WTC11 (cell line): ENCODE results near the gene AMN. TPM values are rescaled to one million over a fixed set of nuclear protein-coding genes. Genes with fewer than 3 reads are reported as not detected.

ENCODE experiments used
- ATAC-seq: fragments of 200-7000 bp; cut with Tn5 transposase; 2 replicates; pipeline ENCODE4 v1.10.0; 2021; ENCODE audit warnings: mild to moderate bottlenecking, moderate library complexity
- CTCF ChIA-PET: fragments of 300-600 bp; sonication (Branson Sonifier 250); formaldehyde crosslinking; loops from one replicate; lab custom pipeline; 2021; ENCODE audit warnings: antibody characterized with exemption; lab: Charles Lee
- POLR2A ChIA-PET: fragments of 350-600 bp; sonication (Branson Sonifier 250); formaldehyde crosslinking; loops from one replicate; lab custom pipeline; 2021; ENCODE audit warnings: antibody characterized with exemption; lab: Charles Lee
- DNase-seq: peaks from one replicate; pipeline ENCODE4 v3.0.0; 2021; ENCODE audit warnings: low spot score
- H3K27ac Mint-ChIP-seq: 2 replicates; pipeline ENCODE4 v1.8.0; 2021; ENCODE audit warnings: mixed read lengths
- H3K27me3 Mint-ChIP-seq: 2 replicates; pipeline ENCODE4 v1.8.0; 2021; ENCODE audit warnings: low read depth, mild to moderate bottlenecking, moderate library complexity, mixed read lengths
- H3K36me3 Mint-ChIP-seq: 2 replicates; pipeline ENCODE4 v1.8.0; 2021; ENCODE audit warnings: mixed read lengths
- H3K4me1 Mint-ChIP-seq: 2 replicates; pipeline ENCODE4 v1.8.0; 2022; ENCODE audit warnings: mixed read lengths
- H3K4me3 Mint-ChIP-seq: 2 replicates; pipeline ENCODE4 v1.8.0; 2021; ENCODE audit warnings: mild to moderate bottlenecking, moderate library complexity, mixed read lengths
- H3K9me3 Mint-ChIP-seq: 2 replicates; pipeline ENCODE4 v1.8.0; 2021; ENCODE audit warnings: mixed read lengths
- GRHL2 ChIP-seq: fragments of 250-450 bp; sonication (Bioruptor Pico); IDR thresholded peaks from 2 replicates; pipeline ENCODE4 v1.8.0; 2022; ENCODE audit warnings: mild to moderate bottlenecking, moderate library complexity; ENCODE audit not compliant: insufficient replicate concordance, severe bottlenecking
- HMGXB4 ChIP-seq: sonication (generic); formaldehyde crosslinking; IDR thresholded peaks from 2 replicates; pipeline ENCODE4 v1.8.1; 2023; ENCODE audit warnings: mild to moderate bottlenecking, moderate library complexity, missing genetic modification reagents
- PRRX2 ChIP-seq: fragments of 250-450 bp; sonication (Bioruptor Pico); IDR thresholded peaks from 2 replicates; pipeline ENCODE4 v1.8.0; 2021; ENCODE audit warnings: mild to moderate bottlenecking
- SOX15 ChIP-seq: fragments of 250-450 bp; sonication (Bioruptor Pico); IDR thresholded peaks from 2 replicates; pipeline ENCODE4 v1.9.0; 2021; ENCODE audit warnings: mild to moderate bottlenecking
- ZBTB21 ChIP-seq: sonication (generic); formaldehyde crosslinking; IDR thresholded peaks from 2 replicates; pipeline ENCODE4 v1.8.1; 2023; ENCODE audit warnings: mild to moderate bottlenecking, missing genetic modification reagents, borderline replicate concordance
- ZNF121 ChIP-seq: sonication (generic); formaldehyde crosslinking; IDR thresholded peaks from 2 replicates; pipeline ENCODE4 v1.8.0; 2023; ENCODE audit warnings: missing genetic modification reagents
- ZNF396 ChIP-seq: fragments of 250-450 bp; sonication (Bioruptor Pico); IDR thresholded peaks from 2 replicates; pipeline ENCODE4 v1.8.0; 2021; ENCODE audit warnings: mild to moderate bottlenecking, moderate library complexity, borderline replicate concordance
- total RNA-seq: library from RNA; stranded (reverse); gene quantifications from 3 replicates; pipeline ENCODE4 v1.2.3, GENCODE V29; 2021
- TF ChIP-seq, protein P1 (sequence below): sonication (generic); formaldehyde crosslinking; IDR thresholded peaks from 2 replicates; pipeline ENCODE4 v1.8.1; 2022; ENCODE audit warnings: low read depth, mild to moderate bottlenecking, moderate library complexity, missing genetic modification reagents, borderline replicate concordance
- TF ChIP-seq, protein P2 (sequence below): sonication (generic); formaldehyde crosslinking; IDR thresholded peaks from 2 replicates; pipeline ENCODE4 v1.8.0; 2023; ENCODE audit warnings: missing genetic modification reagents, mild to moderate bottlenecking, borderline replicate concordance

Gene AMN
- total RNA-seq, 1 experiment from 2014 or later, result 2.8 TPM

GRCh38 chr14:102920998-102921304, 1.5 kb upstream of the AMN start:
- POLR2A ChIA-PET, result no interaction called here
- no peak for ATAC-seq
- TF ChIP-seq SOX15 (CRISPR knock-in tag), result no peak
- TF ChIP-seq, protein P1, sequence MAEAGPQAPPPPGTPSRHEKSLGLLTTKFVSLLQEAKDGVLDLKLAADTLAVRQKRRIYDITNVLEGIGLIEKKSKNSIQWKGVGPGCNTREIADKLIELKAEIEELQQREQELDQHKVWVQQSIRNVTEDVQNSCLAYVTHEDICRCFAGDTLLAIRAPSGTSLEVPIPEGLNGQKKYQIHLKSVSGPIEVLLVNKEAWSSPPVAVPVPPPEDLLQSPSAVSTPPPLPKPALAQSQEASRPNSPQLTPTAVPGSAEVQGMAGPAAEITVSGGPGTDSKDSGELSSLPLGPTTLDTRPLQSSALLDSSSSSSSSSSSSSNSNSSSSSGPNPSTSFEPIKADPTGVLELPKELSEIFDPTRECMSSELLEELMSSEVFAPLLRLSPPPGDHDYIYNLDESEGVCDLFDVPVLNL (CRISPR knock-in tag), result no peak
- no peak for TF ChIP-seq ZNF396 (CRISPR knock-in tag)
- TF ChIP-seq, all 79 proteins: peak for 0
- CTCF ChIA-PET, result no interaction called here
- H3K36me3 Mint-ChIP-seq, result no peaks in the 10 kb centered on the region
- no peak overlapping the region for H3K27ac Mint-ChIP-seq
- H3K9me3 Mint-ChIP-seq, result no peaks in the 10 kb centered on the region
- peaks cover 5% of the 10 kb centered on the region for H3K27me3 Mint-ChIP-seq
- peaks cover 3% of the 10 kb centered on the region for H3K4me1 Mint-ChIP-seq
- no peak for DNase-seq
- no peak overlapping the region for H3K4me3 Mint-ChIP-seq

DNA sequence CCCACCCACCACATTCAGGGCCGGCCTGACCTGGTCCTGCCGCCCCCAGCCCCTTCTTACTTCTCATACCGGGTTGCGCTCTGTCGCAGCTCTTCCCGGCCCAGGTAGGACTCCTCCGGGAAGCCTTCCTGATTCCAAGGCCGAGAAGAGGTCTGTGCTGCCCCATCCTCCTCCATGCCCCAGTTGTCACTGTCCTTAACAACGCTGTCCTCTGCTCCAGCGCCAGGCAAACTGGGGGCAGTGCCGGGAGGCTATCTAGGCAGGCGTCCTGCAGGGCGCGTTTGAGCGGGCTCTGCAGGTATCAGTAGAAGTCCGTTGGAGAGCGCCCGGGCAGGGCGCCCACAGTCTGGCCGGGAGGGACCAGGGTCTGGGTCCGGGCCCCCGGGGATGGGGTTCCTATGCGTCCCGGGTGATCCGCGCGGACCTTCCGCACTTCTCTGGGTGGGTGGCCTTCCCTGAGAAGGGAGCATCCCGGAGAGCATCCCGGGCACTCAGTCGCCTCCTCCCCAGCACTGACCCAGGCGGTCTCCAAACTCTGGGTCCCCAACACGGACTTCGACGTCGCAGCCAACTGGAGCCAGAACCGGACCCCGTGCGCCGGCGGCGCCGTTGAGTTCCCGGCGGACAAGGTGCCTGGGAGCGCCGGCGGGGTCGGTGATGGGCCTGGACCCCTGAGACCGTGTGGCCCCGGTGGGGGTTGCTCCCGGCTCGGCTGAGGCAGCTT, 900 bp downstream of the AMN start:
- Mint-ChIP-seq H3K9me3 (no peaks in the 10 kb centered on the region), H3K27me3 (peaks cover 27% of the 10 kb centered on the region), H3K27ac (no peak overlapping the region), H3K4me1 (peaks cover 11% of the 10 kb centered on the region), H3K4me3 (peak overlapping the region; percentile 71), H3K36me3 (no peaks in the 10 kb centered on the region)
- TF ChIP-seq HMGXB4, result peak; percentile 42; the same call in 1 of the 2 replicates
- peak; percentile 29; the same call in 1 of the 2 replicates for TF ChIP-seq ZNF121
- TF ChIP-seq PRRX2, result no peak
- TF ChIP-seq, protein P2, sequence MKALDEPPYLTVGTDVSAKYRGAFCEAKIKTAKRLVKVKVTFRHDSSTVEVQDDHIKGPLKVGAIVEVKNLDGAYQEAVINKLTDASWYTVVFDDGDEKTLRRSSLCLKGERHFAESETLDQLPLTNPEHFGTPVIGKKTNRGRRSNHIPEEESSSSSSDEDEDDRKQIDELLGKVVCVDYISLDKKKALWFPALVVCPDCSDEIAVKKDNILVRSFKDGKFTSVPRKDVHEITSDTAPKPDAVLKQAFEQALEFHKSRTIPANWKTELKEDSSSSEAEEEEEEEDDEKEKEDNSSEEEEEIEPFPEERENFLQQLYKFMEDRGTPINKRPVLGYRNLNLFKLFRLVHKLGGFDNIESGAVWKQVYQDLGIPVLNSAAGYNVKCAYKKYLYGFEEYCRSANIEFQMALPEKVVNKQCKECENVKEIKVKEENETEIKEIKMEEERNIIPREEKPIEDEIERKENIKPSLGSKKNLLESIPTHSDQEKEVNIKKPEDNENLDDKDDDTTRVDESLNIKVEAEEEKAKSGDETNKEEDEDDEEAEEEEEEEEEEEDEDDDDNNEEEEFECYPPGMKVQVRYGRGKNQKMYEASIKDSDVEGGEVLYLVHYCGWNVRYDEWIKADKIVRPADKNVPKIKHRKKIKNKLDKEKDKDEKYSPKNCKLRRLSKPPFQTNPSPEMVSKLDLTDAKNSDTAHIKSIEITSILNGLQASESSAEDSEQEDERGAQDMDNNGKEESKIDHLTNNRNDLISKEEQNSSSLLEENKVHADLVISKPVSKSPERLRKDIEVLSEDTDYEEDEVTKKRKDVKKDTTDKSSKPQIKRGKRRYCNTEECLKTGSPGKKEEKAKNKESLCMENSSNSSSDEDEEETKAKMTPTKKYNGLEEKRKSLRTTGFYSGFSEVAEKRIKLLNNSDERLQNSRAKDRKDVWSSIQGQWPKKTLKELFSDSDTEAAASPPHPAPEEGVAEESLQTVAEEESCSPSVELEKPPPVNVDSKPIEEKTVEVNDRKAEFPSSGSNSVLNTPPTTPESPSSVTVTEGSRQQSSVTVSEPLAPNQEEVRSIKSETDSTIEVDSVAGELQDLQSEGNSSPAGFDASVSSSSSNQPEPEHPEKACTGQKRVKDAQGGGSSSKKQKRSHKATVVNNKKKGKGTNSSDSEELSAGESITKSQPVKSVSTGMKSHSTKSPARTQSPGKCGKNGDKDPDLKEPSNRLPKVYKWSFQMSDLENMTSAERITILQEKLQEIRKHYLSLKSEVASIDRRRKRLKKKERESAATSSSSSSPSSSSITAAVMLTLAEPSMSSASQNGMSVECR, result no peak
- CTCF ChIA-PET, result interaction anchor here (0.8 to 2.2 kb wide), 4 partner anchors 44 to 229 kb away, joined by 3 to 17 read pairs (median 4); no protein-coding TSS in a partner anchor
- DNase-seq, result no peak
- POLR2A ChIA-PET, result no interaction called here
- ATAC-seq, result peak; percentile 5

DNA sequence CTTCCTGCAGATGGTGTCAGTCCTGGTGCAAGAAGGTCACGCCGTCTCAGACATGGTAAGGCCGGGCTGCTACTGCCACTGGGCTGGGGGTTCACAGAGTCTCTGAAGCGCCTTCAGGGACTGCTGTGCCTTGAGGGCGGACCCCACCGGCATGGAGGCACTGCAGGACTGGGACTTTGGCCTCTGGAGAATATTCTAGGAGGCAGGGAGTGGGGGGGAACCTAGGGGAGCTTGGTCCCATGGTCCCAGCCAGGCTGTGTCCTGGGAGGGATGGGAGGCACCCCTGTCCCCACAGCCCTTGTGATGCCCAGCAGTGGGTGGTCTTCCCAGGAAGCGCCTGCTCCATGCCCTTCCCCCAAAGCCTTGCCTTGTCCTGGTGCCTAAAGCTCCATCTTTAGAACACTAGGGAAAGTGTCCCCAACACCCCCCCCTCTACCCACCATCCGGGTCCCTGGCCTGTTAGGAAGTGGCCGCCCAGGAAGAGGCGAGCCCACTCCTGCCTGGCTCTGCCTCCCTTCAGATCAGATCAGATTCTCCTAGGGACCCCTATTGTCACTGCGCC, 1.5 kb downstream of the AMN start:
- Mint-ChIP-seq H3K36me3 (no peaks in the 10 kb centered on the region), H3K27me3 (peaks cover 32% of the 10 kb centered on the region)
- no peak for ATAC-seq

More for the DNA sequence above, 1.5 kb downstream of the AMN start:
- Mint-ChIP-seq H3K4me3 (0 out of 2 replicates have a peak overlapping the region, but pooled peaks have one; percentile 71), H3K4me1 (peaks cover 11% of the 10 kb centered on the region), H3K27ac (no peak overlapping the region), H3K9me3 (no peaks in the 10 kb centered on the region)
- ChIA-PET CTCF (interaction anchor here (1.2 to 2.2 kb wide), 5 partner anchors 139 to 399 kb away, joined by 4 to 17 read pairs (median 4); no protein-coding TSS in a partner anchor), POLR2A (no interaction called here)
- no peak for TF ChIP-seq ZBTB21 (CRISPR knock-in tag)
- no peak for TF ChIP-seq GRHL2 (CRISPR knock-in tag)
- DNase-seq, result no peak
